Neural cell (in vitro differentiated cells): Measurements from ENCODE around the gene FN3KRP. TPM values are rescaled to one million over a fixed set of nuclear protein-coding genes. Genes with fewer than 3 reads are reported as not detected.

Source experiments
- H2AFZ ChIP-seq: fragments of 200-600, 300-800 bp; sonication (generic), shearing (Covaris generic); 2 replicates; pipeline ENCODE4 v1.6.0; 2014; ENCODE audit warnings: low read depth, mild to moderate bottlenecking, antibody characterized with exemption, low read length, moderate library complexity
- H3F3A ChIP-seq: fragments of 200-600 bp; shearing (Covaris generic); 2 replicates; pipeline ENCODE4 v1.6.1; 2016; ENCODE audit warnings: mild to moderate bottlenecking, moderate library complexity, mixed read lengths, antibody characterized with exemption, low read length; ENCODE audit not compliant: insufficient read depth, poor library complexity, severe bottlenecking
- H3K27ac ChIP-seq: fragments of 200-600, 300-800 bp; sonication (generic), shearing (Covaris generic); 2 replicates; pipeline ENCODE4 v1.5.1; 2014; ENCODE audit warnings: mild to moderate bottlenecking, low read length, moderate library complexity
- H3K27me3 ChIP-seq: fragments of 300-800, 200-600 bp; sonication (generic), shearing (Covaris generic); 2 replicates; pipeline ENCODE4 v1.6.0; 2014; ENCODE audit warnings: mild to moderate bottlenecking, low read depth, low read length, moderate library complexity; ENCODE audit not compliant: insufficient read depth
- H3K36me3 ChIP-seq: fragments of 300-800, 200-600 bp; sonication (generic), shearing (Covaris generic); 2 replicates; pipeline ENCODE4 v1.5.1; 2014; ENCODE audit warnings: mild to moderate bottlenecking, antibody characterized with exemption, low read length, moderate library complexity; ENCODE audit not compliant: insufficient read depth
- H3K4me2 ChIP-seq: fragments of 300-800, 200-600 bp; sonication (generic), shearing (Covaris generic); 2 replicates; pipeline ENCODE4 v1.6.0; 2014; ENCODE audit warnings: mild to moderate bottlenecking, low read length
- H3K4me3 ChIP-seq: fragments of 300-800, 200-600 bp; sonication (generic), shearing (Covaris generic); 2 replicates; pipeline ENCODE4 v1.5.1; 2014; ENCODE audit warnings: mild to moderate bottlenecking, low read length, moderate library complexity
- H3K79me2 ChIP-seq: fragments of 200-600 bp; shearing (Covaris generic); replicated peaks from 2 replicates; pipeline ENCODE4 v1.6.0; 2014; ENCODE audit warnings: mild to moderate bottlenecking, low read length, moderate library complexity; ENCODE audit not compliant: insufficient read depth
- H3K9ac ChIP-seq: fragments of 300-800, 200-600 bp; sonication (generic), shearing (Covaris generic); 2 replicates; pipeline ENCODE4 v1.6.1; 2016; ENCODE audit warnings: mild to moderate bottlenecking, low read length, mixed read lengths
- H3K9me2 ChIP-seq: fragments of 200-600 bp; shearing (Covaris generic); 2 replicates; pipeline ENCODE4 v1.6.1; 2016; ENCODE audit warnings: mild to moderate bottlenecking, low read length, mixed read lengths; ENCODE audit not compliant: insufficient read depth
- H3K9me3 ChIP-seq: fragments of 200-600, 300-800 bp; sonication (generic), shearing (Covaris generic); 2 replicates; pipeline ENCODE4 v1.6.1; 2016; ENCODE audit warnings: mild to moderate bottlenecking, mixed run types, low read length, moderate library complexity, mixed read lengths
- H4K20me1 ChIP-seq: fragments of 200-600 bp; shearing (Covaris generic); 2 replicates; pipeline ENCODE4 v1.6.1; 2016; ENCODE audit warnings: mild to moderate bottlenecking, mixed run types; ENCODE audit not compliant: insufficient read depth
- CTCF ChIP-seq: fragments of 450-650 bp; IDR thresholded peaks from 2 replicates; pipeline ENCODE4 v1.5.1; 2014; ENCODE audit warnings: antibody characterized with exemption, mild to moderate bottlenecking, moderate library complexity; ENCODE audit not compliant: poor library complexity, severe bottlenecking
- EP300 ChIP-seq: fragments of 450-650 bp; conservative IDR thresholded peaks from 2 replicates; pipeline ENCODE4 v1.6.1; 2014; ENCODE audit warnings: antibody characterized with exemption, mild to moderate bottlenecking, moderate library complexity; ENCODE audit not compliant: poor library complexity, severe bottlenecking
- EZH2 ChIP-seq: fragments of 200-600, 300-800 bp; shearing (Covaris generic), sonication (generic); IDR thresholded peaks from 2 replicates; pipeline ENCODE4 v1.6.1; 2014; ENCODE audit warnings: antibody characterized with exemption, low read length, borderline replicate concordance, mild to moderate bottlenecking; ENCODE audit not compliant: insufficient read depth, poor library complexity, severe bottlenecking
- MXI1 ChIP-seq: fragments of 450-650 bp; conservative IDR thresholded peaks from 2 replicates; pipeline ENCODE4 v1.6.1; 2014; ENCODE audit warnings: antibody characterized with exemption, mild to moderate bottlenecking; ENCODE audit not compliant: poor library complexity, severe bottlenecking
- POLR2AphosphoS5 ChIP-seq: IDR thresholded peaks from 2 replicates; pipeline ENCODE4 v1.6.1; 2012
- RAD21 ChIP-seq: fragments of 450-650 bp; conservative IDR thresholded peaks from 2 replicates; pipeline ENCODE4 v1.6.1; 2014; ENCODE audit warnings: antibody characterized with exemption, mild to moderate bottlenecking, moderate library complexity
- REST ChIP-seq: IDR thresholded peaks from 2 replicates; pipeline ENCODE4 v1.6.1; 2012; ENCODE audit warnings: borderline replicate concordance
- SMC3 ChIP-seq: fragments of 450-650 bp; conservative IDR thresholded peaks from 2 replicates; pipeline ENCODE4 v1.6.1; 2014; ENCODE audit warnings: antibody characterized with exemption, mild to moderate bottlenecking, moderate library complexity; ENCODE audit not compliant: poor library complexity
- TAF1 ChIP-seq: IDR thresholded peaks from 2 replicates; pipeline ENCODE4 v1.6.1; 2012; ENCODE audit warnings: low read depth
- polyA plus RNA-seq: library from polyadenylated mRNA; depleted of rRNA; stranded (reverse); fragments of >200 nt; gene quantifications from 2 replicates; pipeline ENCODE4 v1.2.3, GENCODE V29; 2014

FN3KRP gene
- polyA plus RNA-seq, 1 donor from 2014 or later, result 32.7 TPM

GRCh38 chr17:82723169-82723807 lies 6.8 kb downstream of the FN3KRP start:
- Histone ChIP-seq H3K27me3 (no peaks in the 10 kb centered on the region), H3K36me3 (peaks cover 5% of the 10 kb centered on the region), H3K9me2 (no peaks in the 10 kb centered on the region), H4K20me1 (no peaks in the 10 kb centered on the region), H3F3A (no peaks in the 10 kb centered on the region), H3K9ac (no peak overlapping the region), H3K79me2 (no peaks in the 10 kb centered on the region), H3K9me3 (no peaks in the 10 kb centered on the region), H3K4me3 (no peak overlapping the region), H2AFZ (no peak overlapping the region), H3K4me2 (no peak overlapping the region), H3K27ac (no peak overlapping the region)
- TF ChIP-seq EP300 (no peak), MXI1 (no peak), POLR2AphosphoS5 (no peak), SMC3 (no peak), EZH2 (no peak), TAF1 (no peak), REST (no peak), CTCF (no peak), RAD21 (no peak)

- Histone ChIP-seq H3K4me2 (no peak overlapping the region), H4K20me1 (no peaks in the 10 kb centered on the region), H2AFZ (no peak overlapping the region), H3K27me3 (no peaks in the 10 kb centered on the region), H3K36me3 (peaks cover 5% of the 10 kb centered on the region), H3K79me2 (no peaks in the 10 kb centered on the region), H3K9me3 (no peaks in the 10 kb centered on the region), H3K4me3 (no peak overlapping the region), H3K27ac (no peak overlapping the region), H3F3A (no peaks in the 10 kb centered on the region), H3K9ac (no peak overlapping the region), H3K9me2 (no peaks in the 10 kb centered on the region)
- TF ChIP-seq EZH2, result no peak
- no peak for TF ChIP-seq MXI1
- no peak for TF ChIP-seq SMC3
- no peak for TF ChIP-seq POLR2AphosphoS5
- TF ChIP-seq RAD21, result no peak
- TF ChIP-seq EP300, result no peak
- TF ChIP-seq TAF1, result no peak
- TF ChIP-seq REST, result no peak
- no peak for TF ChIP-seq CTCF
These were observed 9.9 kb downstream of the FN3KRP start for GRCh38 chr17:82726427-82726826.
